B cell (primary cell): ENCODE results near the gene FXYD4. TPM values are rescaled to one million over a fixed set of nuclear protein-coding genes. Genes with fewer than 3 reads are reported as not detected.
A peak's percentile ranks its signal among the peaks of the same experiment; 100 is the strongest.
"Not testable (repeated sequence)": the region's sequence is repeated elsewhere in the genome, so short reads cannot be mapped to it uniquely, and the experiment has no call there.

ENCODE experiments used
- ATAC-seq: fragments of 200-7000 bp; cut with Tn5 transposase; one replicate; pipeline ENCODE4 v1.10.0; 2021; ENCODE audit warnings: low read depth, mild to moderate bottlenecking, moderate number of reproducible peaks, moderate library complexity
- CTCF ChIA-PET: fragments of 350-600 bp; sonication (Branson Sonifier 250); formaldehyde crosslinking; loops from one replicate; lab custom pipeline; 2021; ENCODE audit warnings: antibody characterized with exemption, inconsistent platforms; lab: Charles Lee
- POLR2A ChIA-PET: fragments of 350-600 bp; sonication (Branson Sonifier 250); formaldehyde crosslinking; loops from one replicate; lab custom pipeline; 2021; ENCODE audit warnings: antibody characterized with exemption; lab: Charles Lee
- DNase-seq: peaks from one replicate; pipeline ENCODE4 v3.0.0; 2013
- H2AFZ ChIP-seq: 2 replicates; pipeline ENCODE4 v1.6.1; 2012; ENCODE audit warnings: mild to moderate bottlenecking, low read depth, low read length; ENCODE audit not compliant: insufficient read depth, poor library complexity, severe bottlenecking
- H3K27ac ChIP-seq, 2 donors: 1 replicate in 1 of 2; 2 replicates in 1 of 2; pipeline ENCODE4 v1.5.1; 2012 to 2013; ENCODE audit warnings: low read length in 2 of 2, mild to moderate bottlenecking in 2 of 2, moderate library complexity in 1 of 2
- H3K27me3 ChIP-seq, 4 experiments: fragments of 200-600 bp in 1 of 4; sonication (generic) in 1 of 4; replicated peaks in 1 of 4; 1 replicate in 2 of 4; 2 replicates in 2 of 4; pipeline versions ENCODE4 v1.6.1 to v1.7.0; 2013 to 2016; ENCODE audit warnings: low read length in 3 of 4, mild to moderate bottlenecking in 2 of 4, mixed read lengths in 1 of 4, moderate library complexity in 1 of 4; ENCODE audit not compliant: insufficient read depth in 4 of 4, control insufficient read depth in 3 of 4; ENCODE audit errors: control extremely low read depth in 1 of 4
- H3K36me3 ChIP-seq, 2 experiments: replicated peaks in 1 of 2; 1 replicate in 1 of 2; 2 replicates in 1 of 2; pipeline versions ENCODE4 v1.6.1 to v1.7.1; 2013; ENCODE audit warnings: low read length in 1 of 2; ENCODE audit not compliant: insufficient read depth in 2 of 2, control insufficient read depth in 1 of 2; ENCODE audit errors: control extremely low read depth in 1 of 2, extremely low read depth in 1 of 2
- H3K4me1 ChIP-seq, 2 donors: fragments of 200-600 bp in 1 of 2; sonication (generic) in 1 of 2; 1 replicate in 1 of 2; 2 replicates in 1 of 2; pipeline versions ENCODE4 v1.5.1 to v1.6.1; 2013 to 2017; ENCODE audit warnings: low read length in 2 of 2; ENCODE audit not compliant: control insufficient read depth in 2 of 2, insufficient read depth in 2 of 2
- H3K4me2 ChIP-seq: replicated peaks from 2 replicates; pipeline ENCODE3; 2012; ENCODE audit warnings: mild to moderate bottlenecking, low read depth, low read length; ENCODE audit not compliant: poor library complexity, severe bottlenecking
- H3K4me3 ChIP-seq, 5 experiments: fragments of 200-600 bp in 1 of 5; sonication (generic) in 1 of 5; 1 replicate in 3 of 5; 2 replicates in 2 of 5; pipeline versions ENCODE4 v1.5.1 to v1.7.0; 2011 to 2016; ENCODE audit warnings: low read length in 4 of 5, mild to moderate bottlenecking in 4 of 5, low read depth in 2 of 5, control low read depth in 1 of 5, moderate library complexity in 1 of 5; ENCODE audit not compliant: insufficient read depth in 1 of 5; ENCODE audit errors: control extremely low read depth in 1 of 5, extremely low read depth in 1 of 5
- H3K79me2 ChIP-seq: fragments of 200-600 bp; sonication (generic); one replicate; pipeline ENCODE4 v1.6.0; 2016; ENCODE audit warnings: low read length; ENCODE audit not compliant: control insufficient read depth, insufficient read depth
- H3K9ac ChIP-seq: fragments of 200-600 bp; sonication (generic); 2 replicates; pipeline ENCODE4 v1.6.1; 2017; ENCODE audit warnings: mild to moderate bottlenecking, low read length, moderate library complexity
- H3K9me3 ChIP-seq, 3 donors: one replicate each; pipeline versions ENCODE4 v1.6.1 to v1.7.1; 2013; ENCODE audit warnings: low read length in 2 of 3; ENCODE audit not compliant: control insufficient read depth in 2 of 3, insufficient read depth in 1 of 3; ENCODE audit errors: control extremely low read depth in 1 of 3
- H4K20me1 ChIP-seq: 2 replicates; pipeline ENCODE4 v1.6.0; 2012; ENCODE audit warnings: mild to moderate bottlenecking, low read length; ENCODE audit not compliant: insufficient read depth, control insufficient read depth, poor library complexity, severe bottlenecking
- H3K27ac Mint-ChIP-seq: one replicate; pipeline ENCODE4 v1.8.0; 2021; ENCODE audit warnings: mixed read lengths
- H3K27me3 Mint-ChIP-seq: one replicate; pipeline ENCODE4 v1.8.0; 2021; ENCODE audit warnings: mixed read lengths
- H3K4me1 Mint-ChIP-seq: one replicate; pipeline ENCODE4 v1.8.0; 2021; ENCODE audit warnings: mixed read lengths
- H3K4me3 Mint-ChIP-seq: one replicate; pipeline ENCODE4 v1.8.0; 2021; ENCODE audit warnings: mixed read lengths
- H3K9me3 Mint-ChIP-seq: one replicate; pipeline ENCODE4 v1.8.0; 2022; ENCODE audit warnings: mixed read lengths; ENCODE audit not compliant: insufficient read depth
- CTCF ChIP-seq: fragments of 200-600 bp; IDR thresholded peaks from one replicate; pipeline ENCODE4 v1.8.0; 2022; ENCODE audit warnings: antibody characterized with exemption, mild to moderate bottlenecking
- EZH2 ChIP-seq: IDR thresholded peaks from 2 replicates; pipeline ENCODE4 v1.6.1; 2012; ENCODE audit warnings: borderline replicate concordance, low read depth, mild to moderate bottlenecking, moderate library complexity, low read length; ENCODE audit not compliant: insufficient read depth, poor library complexity, severe bottlenecking
- WGBS: methylation state at CpG from one replicate; pipeline ENCODE4 v1.1.5; 2013; ENCODE audit warnings: missing lambda C conversion rate; ENCODE audit not compliant: insufficient coverage; 5-methylcytosine and 5-hydroxymethylcytosine counted together
- intact Hi-C: fragments of 100-400 bp; cut with micrococcal nuclease; formaldehyde crosslinking; loops from one replicate; pipeline ENCODE4 v1.10.0; 2022
- polyA plus RNA-seq: library from polyadenylated mRNA; depleted of rRNA; stranded (reverse); fragments of >200 nt; gene quantifications from 2 replicates; pipeline ENCODE4 v1.2.3, GENCODE V29; 2012
- total RNA-seq, 2 donors: library from RNA; stranded (reverse); fragments of 120-200 nt in 1 of 2; gene quantifications; 1 replicate in 1 of 2; 2 replicates in 1 of 2; pipeline versions ENCODE4 v1.2.3 to v1.2.4, GENCODE V29; 2013 to 2022

FXYD4 gene
- total and polyA plus RNA-seq, 2 donors (not counting 1 experiment from before 2014, with no cell fraction given): not detected

- no peaks in the 10 kb centered on the region for H3K27me3 ChIP-seq
- Mint-ChIP-seq H3K4me1 (peaks cover 65% of the 10 kb centered on the region), H3K27ac (peak overlapping the region; percentile 2), H3K4me3 (no peak overlapping the region), H3K27me3 (no peaks in the 10 kb centered on the region), H3K9me3 (no peaks in the 10 kb centered on the region)
- H3K9ac ChIP-seq: no peak overlapping the region
- H3K27ac ChIP-seq: peak overlapping the region in 1 of 2 donors; percentile 50
- H2AFZ ChIP-seq: no peak overlapping the region
- H3K79me2 ChIP-seq: peaks cover 89% of the 10 kb centered on the region
- no peak overlapping the region for H3K4me2 ChIP-seq
- H3K4me3 ChIP-seq: no peak overlapping the region
- H3K4me1 ChIP-seq: peaks cover 36 to 48% of the 10 kb centered on the region in 2 donors
- DNase-seq: no peak
- POLR2A ChIA-PET: no interaction called here
- WGBS: 100% methylated on average over 2 of the region's 3 CpGs
- peaks cover 78% of the 10 kb centered on the region for H4K20me1 ChIP-seq
- CTCF ChIA-PET: interaction anchor here (1.7 kb wide), 1 partner anchor 13 kb away, joined by 3 read pairs; no protein-coding TSS in a partner anchor
- H3K36me3 ChIP-seq: peaks cover 22 to 79% of the 10 kb centered on the region in 2 experiments
- intact Hi-C loops: no loop called here
- TF ChIP-seq EZH2 (no peak), CTCF (no peak)
- no peaks in the 10 kb centered on the region for H3K9me3 ChIP-seq
- ATAC-seq: no peak
Observed at GRCh38 chr10:43392748-43393147, 21.3 kb downstream of the FXYD4 start.

- Histone ChIP-seq H3K4me1 (peaks cover 36 to 48% of the 10 kb centered on the region in 2 donors), H3K79me2 (peaks cover 93% of the 10 kb centered on the region), H4K20me1 (peaks cover 79% of the 10 kb centered on the region), H3K36me3 (peaks cover 19 to 74% of the 10 kb centered on the region in 2 experiments), H3K27ac (peak overlapping the region in 1 of 2 donors; percentile 50)
- H3K9me3 ChIP-seq, ATAC-seq, H3K9ac ChIP-seq, H3K9me3 Mint-ChIP-seq, H3K4me2 ChIP-seq, intact Hi-C loops, DNase-seq, POLR2A ChIA-PET, H3K27me3 Mint-ChIP-seq, H3K4me3 ChIP-seq, H3K4me3 Mint-ChIP-seq, H2AFZ ChIP-seq, H3K27me3 ChIP-seq: not testable (repeated sequence)
- peak overlapping the region; percentile 2 for H3K27ac Mint-ChIP-seq
- CTCF ChIA-PET: interaction anchor here (0.6 to 2.2 kb wide), 4 partner anchors 12 to 26 kb away, joined by 3 to 5 read pairs (median 4); no protein-coding TSS in a partner anchor
- peaks cover 65% of the 10 kb centered on the region for H3K4me1 Mint-ChIP-seq
- 99% methylated on average over 11 of the region's 11 CpGs for WGBS
Observed at GRCh38 chr10:43393186-43393585, 21.8 kb downstream of the FXYD4 start.
